Measurements from ENCODE around the gene MOSMO. TPM values are rescaled to one million over a fixed set of nuclear protein-coding genes. Genes with fewer than 3 reads are reported as not detected.
"Not testable (repeated sequence)": the region's sequence is repeated elsewhere in the genome, so short reads cannot be mapped to it uniquely, and the experiment has no call there.

MOSMO gene
- polyA plus RNA-seq, 1 donor, result 13.4 TPM

- not testable (repeated sequence) for DNase-seq (ENCODE audit: low read depth)
Observed at GRCh38 chr16:22002047-22002446, 5.9 kb upstream of the MOSMO start.

GRCh38 chr16:22003195-22003594 lies 4.7 kb upstream of the MOSMO start:
- DNase-seq (ENCODE audit: low read depth), result no peak

GRCh38 chr16:22004341-22004740 lies 3.6 kb upstream of the MOSMO start:
- DNase-seq (ENCODE audit: low read depth), result no peak

GRCh38 chr16:22005746-22006145 lies 2.2 kb upstream of the MOSMO start:
- no peak for DNase-seq (ENCODE audit: low read depth)

- no peak for DNase-seq (ENCODE audit: low read depth)
Observed at GRCh38 chr16:22006636-22007035, 1.3 kb upstream of the MOSMO start.

GRCh38 chr16:22007159-22007508 lies 777 bp upstream of the MOSMO start:
- DNase-seq (ENCODE audit: low read depth), result no peak

GRCh38 chr16:22008215-22009059 lies 526 bp downstream of the MOSMO start:
- no peak for DNase-seq (ENCODE audit: low read depth)

GRCh38 chr16:22010902-22011301 lies 3.0 kb downstream of the MOSMO start:
- DNase-seq (ENCODE audit: low read depth), result no peak

GRCh38 chr16:22012241-22012640 lies 4.3 kb downstream of the MOSMO start:
- DNase-seq (ENCODE audit: low read depth), result no peak

- no peak for DNase-seq (ENCODE audit: low read depth)
Observed at GRCh38 chr16:22013486-22013885, 5.6 kb downstream of the MOSMO start.

GRCh38 chr16:22014271-22014873 lies 6.5 kb downstream of the MOSMO start:
- DNase-seq (ENCODE audit: low read depth), result no peak

- DNase-seq (ENCODE audit: low read depth), result no peak
Observed at GRCh38 chr16:22016927-22017326, 9.0 kb downstream of the MOSMO start.

- no peak for DNase-seq (ENCODE audit: low read depth)
Observed at GRCh38 chr16:22018559-22018958, 10.6 kb downstream of the MOSMO start.

GRCh38 chr16:22022151-22022550 lies 14.2 kb downstream of the MOSMO start:
- DNase-seq (ENCODE audit: low read depth), result no peak

- DNase-seq (ENCODE audit: low read depth), result no peak
Observed at GRCh38 chr16:22023505-22023904, 15.6 kb downstream of the MOSMO start.

GRCh38 chr16:22024785-22025184 lies 16.9 kb downstream of the MOSMO start:
- not testable (repeated sequence) for DNase-seq (ENCODE audit: low read depth)

- DNase-seq (ENCODE audit: low read depth), result no peak
Observed at GRCh38 chr16:22027633-22028032, 19.7 kb downstream of the MOSMO start.

GRCh38 chr16:22029632-22030031 lies 21.7 kb downstream of the MOSMO start:
- DNase-seq (ENCODE audit: low read depth), result no peak

GRCh38 chr16:22030087-22030812 lies 22.3 kb downstream of the MOSMO start:
- DNase-seq (ENCODE audit: low read depth), result no peak

- DNase-seq (ENCODE audit: low read depth), result no peak
Observed at GRCh38 chr16:22031483-22032083, 23.7 kb downstream of the MOSMO start.

- DNase-seq (ENCODE audit: low read depth), result no peak
Observed at GRCh38 chr16:22034503-22034902, 26.6 kb downstream of the MOSMO start.

GRCh38 chr16:22035153-22035552 lies 27.2 kb downstream of the MOSMO start:
- DNase-seq (ENCODE audit: low read depth), result no peak

Measured in forelimb muscle (tissue), 1 donor.